NCI-H510A (cell line): ENCODE measurements around the gene DENND11.

Experiments used
- DNase-seq: peaks from one replicate; lab custom pipeline; 2025; lab: John Stamatoyannopoulos, UW

The DENND11 gene

GRCh38 chr7:141702047-141702567 lies at the start of gene DENND11:
Gene DENND11, minus strand, starts transcription at chr7:141702166. Its CDS starts 13 bp downstream, at chr7:141702153.
- DNase-seq: no peak

- DNase-seq: no peak
These were observed 46.4 kb upstream of the DENND11 start for GRCh38 chr7:141748396-141748795.

GRCh38 chr7:141744131-141744530 lies 42.2 kb upstream of the DENND11 start:
- DNase-seq: no peak

GRCh38 chr7:141742229-141742628 lies 40.3 kb upstream of the DENND11 start:
- DNase-seq: no peak

- no peak for DNase-seq
These were observed 37.3 kb upstream of the DENND11 start for GRCh38 chr7:141739250-141739649.

GRCh38 chr7:141738592-141739013 lies 36.6 kb upstream of the DENND11 start:
- DNase-seq: no peak

- DNase-seq: peak; percentile 92
These were observed 36.0 kb upstream of the DENND11 start, which contains the start of gene SSBP1 for GRCh38 chr7:141737836-141738591. Gene SSBP1, plus strand, starts transcription at chr7:141738358. Its CDS starts 809 bp downstream, at chr7:141739167.

- peak; percentile 14 for DNase-seq
These were observed 35.3 kb upstream of the DENND11 start for GRCh38 chr7:141737118-141737835.

- no peak for DNase-seq
These were observed 29.6 kb upstream of the DENND11 start for GRCh38 chr7:141731476-141732149.

- DNase-seq: no peak
These were observed 27.1 kb upstream of the DENND11 start for GRCh38 chr7:141729020-141729419.

GRCh38 chr7:141722529-141722928 lies 20.6 kb upstream of the DENND11 start:
- no peak for DNase-seq

GRCh38 chr7:141717450-141717849 lies 15.5 kb upstream of the DENND11 start:
- DNase-seq: no peak

GRCh38 chr7:141715794-141716689 lies 14.1 kb upstream of the DENND11 start:
- DNase-seq: no peak

- DNase-seq: no peak
These were observed 13.1 kb upstream of the DENND11 start for GRCh38 chr7:141715018-141715417.

- no peak for DNase-seq
These were observed 12.6 kb upstream of the DENND11 start for GRCh38 chr7:141714571-141714970.

GRCh38 chr7:141713890-141714289 lies 11.9 kb upstream of the DENND11 start:
- DNase-seq: no peak

GRCh38 chr7:141712603-141713255 lies 10.8 kb upstream of the DENND11 start:
- DNase-seq: no peak

GRCh38 chr7:141710301-141710700 lies 8.3 kb upstream of the DENND11 start:
- DNase-seq: no peak

GRCh38 chr7:141709749-141710148 lies 7.8 kb upstream of the DENND11 start:
- DNase-seq: no peak

GRCh38 chr7:141709318-141709717 lies 7.4 kb upstream of the DENND11 start:
- no peak for DNase-seq

GRCh38 chr7:141708351-141708750 lies 6.4 kb upstream of the DENND11 start, which contains the start of gene WEE2:
Gene WEE2, plus strand, starts transcription at chr7:141708353. Its CDS starts 406 bp downstream, at chr7:141708759.
- DNase-seq: no peak
